LNCAP (cell line): ENCODE measurements around the gene CPB2.

ENCODE experiments used
- CTCF ChIP-seq: fragments of 450-650 bp; IDR thresholded peaks from 2 replicates; pipeline ENCODE4 v1.5.1; 2017; ENCODE audit warnings: mild to moderate bottlenecking

Gene CPB2

GRCh38 chr13:46004491-46004890 lies 100.3 kb downstream of the CPB2 start:
- TF ChIP-seq CTCF: no peak
